HFFc6 (cell line): ENCODE data around the gene B4GALT5. TPM values are rescaled to one million over a fixed set of nuclear protein-coding genes. Genes with fewer than 3 reads are reported as not detected.
A peak's percentile ranks its signal among the peaks of the same experiment; 100 is the strongest.
"Not testable (repeated sequence)": the region's sequence is repeated elsewhere in the genome, so short reads cannot be mapped to it uniquely, and the experiment has no call there.

Experiments used
- DNase-seq: peaks from one replicate; pipeline ENCODE4 v3.0.0-alpha.2; 2018
- H3K27ac Mint-ChIP-seq: 2 replicates; pipeline ENCODE4 v1.8.0; 2020; ENCODE audit warnings: mild to moderate bottlenecking, mixed read lengths
- H3K27me3 Mint-ChIP-seq: 2 replicates; pipeline ENCODE4 v1.8.0; 2021; ENCODE audit warnings: mild to moderate bottlenecking, moderate library complexity, mixed read lengths; ENCODE audit not compliant: insufficient read depth
- H3K36me3 Mint-ChIP-seq: 2 replicates; pipeline ENCODE4 v1.8.0; 2021; ENCODE audit warnings: low read depth, mixed read lengths
- H3K4me1 Mint-ChIP-seq: 2 replicates; pipeline ENCODE4 v1.8.0; 2020; ENCODE audit warnings: low read depth, mixed read lengths
- H3K4me3 Mint-ChIP-seq: 2 replicates; pipeline ENCODE4 v1.8.0; 2020; ENCODE audit warnings: mild to moderate bottlenecking, moderate library complexity, mixed read lengths
- H3K9me3 Mint-ChIP-seq: 2 replicates; pipeline ENCODE4 v1.8.0; 2020; ENCODE audit warnings: mild to moderate bottlenecking, mixed read lengths
- CTCF ChIP-seq: fragments of 200-600 bp; sonication (generic); IDR thresholded peaks from 2 replicates; pipeline ENCODE4 v1.5.0; 2021; ENCODE audit warnings: antibody characterized with exemption, mild to moderate bottlenecking
- total RNA-seq, 6 experiments: library from RNA; stranded (reverse); fragmentation: NEBNext Ultra II Directional; extraction: Animal tissue kit (Norgen Biotek cat#: 25700); gene quantifications; 2 replicates in 1 of 6; 3 replicates in 5 of 6; pipeline ENCODE4 v1.2.3, GENCODE V29; 2021

Gene B4GALT5
- total RNA-seq, 6 experiments from 2014 or later: 19.7 to 25.0 (median 21.9) TPM

- Mint-ChIP-seq H3K4me1 (peaks cover 6% of the 10 kb centered on the region), H3K9me3 (no peaks in the 10 kb centered on the region), H3K27me3 (peaks cover 2% of the 10 kb centered on the region), H3K27ac (no peak overlapping the region), H3K36me3 (no peaks in the 10 kb centered on the region), H3K4me3 (no peak overlapping the region)
- no peak for TF ChIP-seq CTCF
- peak; percentile 18 for DNase-seq
These were observed 98.1 kb downstream of the B4GALT5 start for GRCh38 chr20:49615401-49616153.

- not testable (repeated sequence) for H3K4me3 Mint-ChIP-seq, DNase-seq, H3K27ac Mint-ChIP-seq, H3K9me3 Mint-ChIP-seq, H3K4me1 Mint-ChIP-seq, H3K36me3 Mint-ChIP-seq, H3K27me3 Mint-ChIP-seq
These were observed 98.7 kb downstream of the B4GALT5 start for GRCh38 chr20:49615051-49615400.

GRCh38 chr20:49614338-49615050 is 99.2 kb downstream of the B4GALT5 start:
- no peak for TF ChIP-seq CTCF
- Mint-ChIP-seq H3K36me3 (no peaks in the 10 kb centered on the region), H3K9me3 (no peaks in the 10 kb centered on the region), H3K27me3 (no peaks in the 10 kb centered on the region; the same call in 1 of the 2 replicates), H3K4me1 (peaks cover 9% of the 10 kb centered on the region), H3K27ac (no peak overlapping the region), H3K4me3 (no peak overlapping the region)
- DNase-seq: no peak

GRCh38 chr20:49612127-49612738 is 101.4 kb downstream of the B4GALT5 start:
- no peak for DNase-seq
- Mint-ChIP-seq H3K27ac (no peak overlapping the region), H3K9me3 (no peaks in the 10 kb centered on the region), H3K4me1 (peaks cover 9% of the 10 kb centered on the region), H3K4me3 (no peak overlapping the region), H3K36me3 (no peaks in the 10 kb centered on the region), H3K27me3 (no peaks in the 10 kb centered on the region; the same call in 1 of the 2 replicates)
- no peak for TF ChIP-seq CTCF

GRCh38 chr20:49611539-49612126 is 102.0 kb downstream of the B4GALT5 start:
- H3K27me3 Mint-ChIP-seq, H3K27ac Mint-ChIP-seq, H3K4me3 Mint-ChIP-seq, H3K4me1 Mint-ChIP-seq, H3K9me3 Mint-ChIP-seq, H3K36me3 Mint-ChIP-seq, DNase-seq: not testable (repeated sequence)
- TF ChIP-seq CTCF: 0 out of 2 replicates have a peak, but pooled peaks have one; percentile 17
